Measurements from ENCODE around the gene NXPH1. TPM values are rescaled to one million over a fixed set of nuclear protein-coding genes. Genes with fewer than 3 reads are reported as not detected.

The NXPH1 gene
- polyA plus RNA-seq, 1 donor from 2014 or later: not detected

DNA sequence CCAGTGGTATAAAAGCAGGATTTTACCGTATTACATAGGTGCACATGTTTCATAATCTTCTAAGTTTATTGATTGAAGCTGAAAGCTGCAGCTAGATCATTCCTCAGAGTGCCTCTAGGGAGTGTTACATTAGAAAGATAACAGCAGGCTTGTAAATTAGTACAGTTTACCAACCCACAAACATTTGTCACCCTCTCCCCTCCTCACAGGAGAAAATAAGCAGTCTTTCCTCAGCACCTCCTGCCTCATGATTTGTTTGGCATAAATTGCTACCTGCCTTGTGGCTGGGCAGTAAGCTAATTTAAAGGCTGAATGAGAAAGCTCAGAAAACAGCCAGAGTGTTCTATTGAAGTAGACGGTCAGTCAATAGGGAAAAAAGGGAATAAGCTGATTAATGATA lies 74.2 kb downstream of the NXPH1 start:
- no peak overlapping the region for H3K27ac Mint-ChIP-seq
- H3K4me1 Mint-ChIP-seq: no peaks in the 10 kb centered on the region
- peaks cover 2% of the 10 kb centered on the region for H3K27me3 Mint-ChIP-seq
- H3K4me3 Mint-ChIP-seq: no peak overlapping the region
- no peaks in the 10 kb centered on the region for H3K36me3 Mint-ChIP-seq
- peaks cover 0 to 9% (median 5%) of the 10 kb centered on the region in 3 donors for H3K9me3 Mint-ChIP-seq

DNA sequence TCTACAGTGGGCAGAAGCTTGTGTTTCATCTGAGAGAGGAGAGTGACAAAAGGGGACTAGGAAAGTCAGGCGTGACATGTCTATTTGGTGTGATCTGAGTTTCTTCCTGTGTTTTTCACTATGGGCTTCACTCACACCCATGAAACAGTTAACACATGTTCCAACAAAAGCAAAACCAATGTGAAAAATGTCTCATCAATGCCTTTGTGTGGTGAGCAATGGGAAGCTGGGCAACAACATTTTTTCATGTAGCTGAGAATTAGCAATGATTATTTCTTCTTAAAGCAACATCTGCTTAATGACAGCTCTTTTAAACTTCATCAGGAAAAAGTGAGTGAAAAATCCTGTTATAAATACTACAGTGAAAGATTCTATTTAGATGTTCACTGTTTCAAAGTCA lies 76.2 kb downstream of the NXPH1 start:
- Mint-ChIP-seq H3K27me3 (peaks cover 2% of the 10 kb centered on the region), H3K4me3 (no peak overlapping the region), H3K4me1 (no peaks in the 10 kb centered on the region), H3K9me3 (peaks cover 0 to 3% (median 0%) of the 10 kb centered on the region in 3 donors), H3K36me3 (no peaks in the 10 kb centered on the region), H3K27ac (no peak overlapping the region)

DNA sequence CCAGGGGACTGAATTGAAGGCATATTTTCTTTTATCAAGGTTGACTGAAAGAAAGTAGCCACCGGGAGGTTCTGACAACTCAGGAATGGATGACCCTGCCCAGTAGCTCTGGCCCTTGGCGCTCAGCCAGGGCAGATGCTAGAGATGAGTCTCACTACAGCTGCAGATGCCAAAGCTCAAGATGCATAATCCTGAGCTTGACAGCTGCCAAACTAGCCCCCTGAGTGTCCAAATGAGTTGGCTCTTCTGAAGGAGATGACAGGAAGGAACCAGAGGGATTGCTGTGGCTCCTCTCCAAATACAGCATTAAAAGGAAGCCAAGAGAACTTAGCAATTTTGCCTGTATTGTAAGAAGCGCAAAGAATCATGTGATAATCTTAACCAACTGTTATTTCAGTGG lies 78.4 kb downstream of the NXPH1 start:
- Mint-ChIP-seq H3K27me3 (peaks cover 2% of the 10 kb centered on the region), H3K9me3 (no peaks in the 10 kb centered on the region), H3K36me3 (no peaks in the 10 kb centered on the region), H3K4me1 (no peaks in the 10 kb centered on the region), H3K4me3 (no peak overlapping the region), H3K27ac (no peak overlapping the region)

DNA sequence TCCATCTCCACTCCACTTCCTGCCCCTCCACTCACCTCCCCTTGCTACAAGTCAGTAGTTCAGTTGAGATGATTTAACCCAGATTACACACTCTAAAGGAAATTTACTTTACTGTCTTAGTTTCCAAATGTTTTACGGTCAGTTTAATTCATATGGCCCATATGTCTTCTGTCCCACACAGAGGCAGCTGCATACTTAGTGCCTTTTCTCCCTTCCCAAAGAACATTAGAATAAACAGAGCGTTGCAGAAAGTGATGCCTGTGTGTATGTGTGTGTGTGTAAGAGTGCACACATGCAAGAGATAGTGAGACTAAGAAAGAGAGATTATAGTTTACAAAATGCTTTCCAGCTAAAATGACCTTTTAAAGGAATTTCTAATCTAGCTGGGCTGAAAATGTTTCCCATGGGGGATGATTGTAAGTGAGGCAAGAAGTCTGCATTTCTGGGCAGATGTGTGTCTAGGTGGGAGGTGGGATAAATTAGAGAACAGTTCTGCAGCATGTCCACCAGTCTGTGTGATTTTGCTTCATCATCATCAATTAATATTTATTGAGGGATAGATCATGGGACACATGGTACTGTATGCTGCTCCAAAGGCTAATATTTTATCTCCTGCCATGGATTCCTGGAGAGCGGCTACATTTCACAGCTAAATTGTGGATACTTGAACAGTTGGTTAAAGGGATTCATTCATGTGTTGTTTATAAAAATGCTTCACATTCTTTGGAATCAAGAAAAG lies 81.5 kb downstream of the NXPH1 start:
- no peaks in the 10 kb centered on the region for H3K27me3 Mint-ChIP-seq
- no peaks in the 10 kb centered on the region for H3K36me3 Mint-ChIP-seq
- H3K9me3 Mint-ChIP-seq: no peaks in the 10 kb centered on the region
- H3K4me3 Mint-ChIP-seq: no peak overlapping the region
- no peaks in the 10 kb centered on the region for H3K4me1 Mint-ChIP-seq
- H3K27ac Mint-ChIP-seq: no peak overlapping the region

DNA sequence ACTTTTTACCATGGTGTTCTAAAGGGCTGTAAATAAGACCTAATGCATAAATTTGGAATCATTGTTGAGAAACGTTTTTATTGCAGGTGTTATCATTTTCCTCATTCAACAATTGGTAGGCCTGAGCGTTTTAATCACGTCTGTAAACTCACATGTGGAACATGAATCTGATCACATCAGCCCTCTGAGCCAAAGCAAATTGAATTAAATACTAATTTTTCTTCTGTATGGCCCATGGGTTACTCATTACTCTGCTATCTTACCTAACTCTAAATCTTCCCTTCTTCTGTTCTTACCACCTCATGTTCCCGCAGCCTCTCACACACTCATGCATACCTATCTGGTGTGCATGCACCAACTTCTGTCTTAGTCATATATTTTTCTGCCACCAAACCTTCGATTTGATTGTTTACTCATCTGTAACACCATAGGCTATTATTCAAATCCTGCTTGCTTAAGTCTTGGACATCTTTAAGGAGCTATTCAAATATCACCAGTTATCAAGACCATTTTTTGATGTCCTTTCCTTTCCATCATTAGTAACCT lies 82.3 kb downstream of the NXPH1 start:
- H3K36me3 Mint-ChIP-seq: no peaks in the 10 kb centered on the region
- no peak overlapping the region for H3K27ac Mint-ChIP-seq
- no peaks in the 10 kb centered on the region for H3K4me1 Mint-ChIP-seq
- H3K4me3 Mint-ChIP-seq: no peak overlapping the region
- H3K9me3 Mint-ChIP-seq: no peaks in the 10 kb centered on the region
- H3K27me3 Mint-ChIP-seq: peaks cover 2% of the 10 kb centered on the region

DNA sequence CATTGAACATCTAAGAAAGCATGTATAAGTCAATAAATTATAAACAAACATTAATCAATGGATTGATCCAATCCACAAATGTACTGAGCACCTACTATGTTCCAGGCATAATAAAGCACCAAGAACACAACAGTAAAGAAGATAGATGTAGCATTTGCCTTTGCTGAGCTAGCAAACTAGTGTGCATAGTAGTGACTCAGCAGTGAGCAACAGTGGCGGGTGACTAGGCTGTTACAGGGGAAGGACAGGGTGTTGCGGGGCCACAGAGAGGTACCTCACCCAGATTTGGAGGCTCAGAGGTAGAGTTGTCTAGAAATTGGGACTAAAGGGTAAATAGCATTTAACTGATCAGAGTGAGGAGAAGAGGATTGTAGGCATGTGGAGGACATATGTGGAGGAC lies 83.6 kb downstream of the NXPH1 start:
- Mint-ChIP-seq H3K27ac (no peak overlapping the region), H3K4me3 (no peak overlapping the region)

DNA sequence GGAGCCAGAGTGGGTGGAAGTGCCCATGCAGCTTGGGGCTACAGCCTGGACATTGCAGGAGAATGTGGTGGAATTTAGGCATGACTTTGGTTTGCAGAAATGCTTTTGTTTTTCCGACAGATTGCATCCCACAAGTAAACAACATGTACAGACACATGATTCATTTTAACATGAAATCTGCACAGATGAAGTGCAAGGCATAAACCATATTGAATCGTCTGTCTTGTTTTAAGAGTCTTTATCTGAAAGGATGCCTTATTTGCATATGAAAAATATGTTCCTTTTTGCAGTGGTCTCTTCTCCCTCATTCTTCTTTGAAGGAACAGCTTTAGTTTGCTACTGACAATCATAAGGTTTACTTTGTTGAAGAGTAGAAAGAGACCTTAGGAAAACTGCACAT lies 94.9 kb downstream of the NXPH1 start:
- Mint-ChIP-seq H3K4me3 (no peak overlapping the region), H3K27me3 (peaks cover 3% of the 10 kb centered on the region), H3K36me3 (peaks cover 2% of the 10 kb centered on the region), H3K4me1 (no peaks in the 10 kb centered on the region), H3K9me3 (peaks cover 8 to 13% (median 9%) of the 10 kb centered on the region in 3 donors), H3K27ac (no peak overlapping the region)

More for the DNA sequence above, 83.6 kb downstream of the NXPH1 start:
- H3K9me3 Mint-ChIP-seq: no peaks in the 10 kb centered on the region
- no peaks in the 10 kb centered on the region for H3K4me1 Mint-ChIP-seq
- no peaks in the 10 kb centered on the region for H3K36me3 Mint-ChIP-seq
- peaks cover 2% of the 10 kb centered on the region for H3K27me3 Mint-ChIP-seq

DNA sequence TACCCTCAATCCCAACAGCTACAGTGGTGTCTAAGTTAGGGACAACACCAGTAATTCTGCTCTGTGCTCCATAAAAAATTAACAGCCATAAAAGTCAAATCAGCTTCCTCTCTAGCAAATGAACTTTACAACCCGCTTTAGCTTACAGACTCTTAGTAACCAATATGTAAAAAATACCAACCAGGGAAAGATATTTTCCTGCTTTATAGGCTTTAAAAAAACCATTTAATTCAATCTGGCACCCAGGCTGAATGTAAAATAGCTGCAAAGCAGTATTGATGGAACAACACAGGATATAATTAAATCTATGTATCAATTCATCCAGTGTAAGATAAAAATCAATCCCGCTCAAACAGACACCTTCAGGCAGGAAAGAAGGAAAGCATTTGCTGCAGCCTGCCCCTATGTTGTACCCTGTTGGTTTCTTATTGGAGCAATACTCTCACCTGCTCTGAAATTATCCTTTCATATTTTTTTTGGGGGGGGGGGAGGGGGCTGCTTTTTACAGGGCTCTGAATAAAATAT lies 98.6 kb downstream of the NXPH1 start:
- Mint-ChIP-seq H3K36me3 (peaks cover 2% of the 10 kb centered on the region), H3K27ac (no peak overlapping the region), H3K9me3 (peaks cover 0 to 6% (median 3%) of the 10 kb centered on the region in 3 donors), H3K27me3 (peaks cover 3% of the 10 kb centered on the region), H3K4me3 (no peak overlapping the region), H3K4me1 (no peaks in the 10 kb centered on the region)

DNA sequence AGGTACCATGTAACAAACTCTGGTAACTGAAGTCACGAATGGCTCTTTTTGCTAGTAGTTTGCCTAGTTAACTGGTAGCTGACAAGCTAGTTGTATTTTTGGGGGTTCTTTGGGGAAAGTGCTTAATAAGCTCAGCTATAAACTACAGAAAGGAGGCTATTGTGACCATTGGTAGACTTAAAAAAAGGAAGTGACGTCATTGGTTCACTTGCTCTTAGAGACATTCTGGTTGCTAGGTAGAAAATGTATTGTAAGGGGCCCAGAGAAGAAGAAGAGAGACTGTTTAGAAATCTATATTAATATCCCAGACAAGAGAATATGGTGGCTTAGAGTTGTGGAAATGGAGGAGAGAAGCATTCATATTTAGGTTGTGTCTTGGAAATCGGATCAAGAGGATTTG lies 103.0 kb downstream of the NXPH1 start:
- Mint-ChIP-seq H3K36me3 (no peaks in the 10 kb centered on the region), H3K27ac (no peak overlapping the region), H3K4me1 (no peaks in the 10 kb centered on the region), H3K27me3 (no peaks in the 10 kb centered on the region), H3K9me3 (peaks cover 0 to 4% (median 3%) of the 10 kb centered on the region in 3 donors), H3K4me3 (no peak overlapping the region)

DNA sequence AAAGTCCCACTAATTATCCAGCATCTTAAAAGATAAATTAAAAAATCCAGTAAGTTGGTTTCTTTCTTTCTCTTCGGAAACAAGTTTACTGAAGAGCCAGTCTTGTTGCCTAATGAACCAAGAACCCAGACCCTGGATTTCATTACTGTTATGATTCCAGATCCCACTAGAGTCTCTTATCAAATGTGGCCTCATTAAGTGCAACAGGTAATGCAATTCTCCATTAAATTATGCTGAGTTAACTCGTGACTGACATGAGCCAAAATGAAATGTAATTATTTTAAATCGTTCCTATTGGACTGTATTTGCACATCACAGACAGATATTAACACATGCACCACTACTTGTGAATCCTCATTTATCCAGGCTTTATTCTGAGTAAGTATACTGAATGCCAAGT lies 115.6 kb downstream of the NXPH1 start:
- Mint-ChIP-seq H3K27ac (no peak overlapping the region), H3K4me1 (no peaks in the 10 kb centered on the region), H3K9me3 (peaks cover 0 to 12% (median 2%) of the 10 kb centered on the region in 3 donors), H3K27me3 (no peaks in the 10 kb centered on the region), H3K36me3 (no peaks in the 10 kb centered on the region), H3K4me3 (no peak overlapping the region)

DNA sequence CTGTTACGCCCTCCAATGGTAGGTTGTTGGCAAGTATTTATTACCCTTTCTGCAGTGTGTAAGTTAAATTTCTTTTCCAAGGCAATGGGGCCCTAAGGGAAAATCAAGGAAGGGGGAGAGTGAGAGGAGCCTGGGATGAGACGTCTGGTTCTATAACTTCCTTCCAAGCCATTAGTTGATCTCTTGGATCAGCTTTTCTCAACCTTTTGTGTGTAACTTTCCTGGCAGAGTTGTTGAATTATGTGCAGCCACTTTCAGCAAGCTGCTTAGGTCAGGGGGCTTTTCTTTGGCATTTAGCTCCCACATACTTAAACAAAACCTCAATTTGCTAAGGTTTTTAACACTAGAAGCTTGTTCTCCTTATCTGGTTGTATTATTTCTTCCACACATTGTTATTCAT lies 127.1 kb downstream of the NXPH1 start:
- Mint-ChIP-seq H3K27me3 (no peaks in the 10 kb centered on the region), H3K36me3 (no peaks in the 10 kb centered on the region), H3K9me3 (no peaks in the 10 kb centered on the region), H3K4me3 (no peak overlapping the region), H3K4me1 (no peaks in the 10 kb centered on the region), H3K27ac (no peak overlapping the region)

DNA sequence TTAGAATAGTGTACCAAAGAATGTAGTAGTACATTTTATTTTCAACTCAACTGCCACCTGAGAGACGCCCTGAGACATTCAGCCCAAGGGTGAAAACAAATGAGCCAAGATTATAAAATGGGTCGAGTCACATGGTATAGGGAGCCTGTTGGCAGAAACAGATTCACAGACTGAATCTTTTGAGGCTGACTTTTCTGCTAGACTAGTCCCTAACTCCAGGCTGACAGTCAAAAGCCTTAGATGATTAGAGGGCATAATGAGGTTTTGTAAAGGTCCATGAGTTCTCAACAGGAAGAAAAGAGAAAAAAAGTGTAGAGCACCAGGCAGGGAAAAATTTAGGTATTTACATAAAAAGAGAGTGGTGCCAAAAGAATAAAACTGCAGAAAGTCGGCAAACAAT lies 128.0 kb downstream of the NXPH1 start:
- Mint-ChIP-seq H3K9me3 (no peaks in the 10 kb centered on the region), H3K27ac (no peak overlapping the region), H3K4me3 (no peak overlapping the region)

DNA sequence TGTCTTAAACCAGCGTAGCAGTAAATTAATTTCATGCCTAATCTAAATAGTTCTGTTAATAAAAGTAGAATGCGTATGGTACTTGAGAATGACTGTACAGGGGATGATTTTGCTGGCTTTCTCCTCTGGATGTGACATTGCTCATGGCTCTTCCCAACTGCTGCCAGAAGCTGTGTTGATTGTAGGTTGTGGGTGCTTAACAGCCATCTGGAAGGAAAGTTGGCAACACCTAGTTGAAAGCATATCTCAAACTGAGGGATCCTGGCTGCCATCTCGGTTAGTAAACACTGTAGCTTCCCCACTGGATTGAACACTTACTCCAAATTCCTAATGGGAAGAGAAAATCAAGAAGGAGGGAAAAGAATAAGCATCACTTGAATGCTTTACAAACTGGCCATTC lies 130.9 kb downstream of the NXPH1 start:
- Mint-ChIP-seq H3K36me3 (no peaks in the 10 kb centered on the region), H3K9me3 (no peaks in the 10 kb centered on the region), H3K4me3 (no peak overlapping the region), H3K4me1 (no peaks in the 10 kb centered on the region), H3K27ac (no peak overlapping the region), H3K27me3 (no peaks in the 10 kb centered on the region)

More for the DNA sequence above, 128.0 kb downstream of the NXPH1 start:
- Mint-ChIP-seq H3K4me1 (no peaks in the 10 kb centered on the region), H3K27me3 (no peaks in the 10 kb centered on the region), H3K36me3 (no peaks in the 10 kb centered on the region)

DNA sequence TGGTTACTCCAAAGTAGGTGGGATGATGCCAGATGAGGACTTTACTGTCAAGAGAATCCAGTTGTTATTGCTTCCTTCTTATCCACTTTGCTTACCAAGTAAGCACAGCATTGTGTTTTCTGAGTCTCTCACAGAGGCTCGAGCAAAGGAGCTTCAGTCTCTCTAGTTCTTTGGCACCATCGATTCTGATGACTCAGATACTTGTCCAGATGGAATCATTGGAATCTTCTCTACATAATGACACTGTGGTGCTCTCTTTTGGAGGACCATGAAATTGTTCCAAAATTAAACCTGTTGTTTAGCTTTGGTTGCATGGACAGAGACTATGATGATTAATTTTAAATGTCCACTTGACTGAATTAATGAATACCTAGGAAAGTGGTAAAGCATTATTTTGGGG lies 132.6 kb downstream of the NXPH1 start:
- Mint-ChIP-seq H3K4me1 (no peaks in the 10 kb centered on the region), H3K36me3 (no peaks in the 10 kb centered on the region), H3K4me3 (no peak overlapping the region), H3K9me3 (no peaks in the 10 kb centered on the region), H3K27ac (no peak overlapping the region), H3K27me3 (no peaks in the 10 kb centered on the region)

DNA sequence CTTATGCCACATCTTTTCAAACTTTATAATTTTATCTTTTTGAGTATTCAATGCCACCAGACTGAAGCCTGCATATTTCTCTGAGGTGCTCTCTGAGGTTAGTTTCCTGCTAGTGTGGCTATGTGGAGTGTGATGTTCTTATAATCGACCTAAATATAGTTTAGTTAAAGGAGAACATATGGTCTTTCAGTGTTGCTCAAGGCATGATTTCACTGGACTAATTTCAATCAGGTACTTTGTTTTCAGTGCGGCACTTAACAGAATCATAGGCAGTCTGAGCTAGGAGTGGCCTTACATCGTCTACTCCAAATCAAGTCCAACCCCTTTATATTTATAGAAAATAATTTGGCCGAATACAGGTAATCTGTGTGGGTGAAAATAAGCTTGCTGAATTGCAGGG lies 134.2 kb downstream of the NXPH1 start:
- Mint-ChIP-seq H3K4me3 (no peak overlapping the region), H3K27me3 (no peaks in the 10 kb centered on the region), H3K27ac (no peak overlapping the region), H3K9me3 (no peaks in the 10 kb centered on the region), H3K4me1 (no peaks in the 10 kb centered on the region), H3K36me3 (no peaks in the 10 kb centered on the region)

DNA sequence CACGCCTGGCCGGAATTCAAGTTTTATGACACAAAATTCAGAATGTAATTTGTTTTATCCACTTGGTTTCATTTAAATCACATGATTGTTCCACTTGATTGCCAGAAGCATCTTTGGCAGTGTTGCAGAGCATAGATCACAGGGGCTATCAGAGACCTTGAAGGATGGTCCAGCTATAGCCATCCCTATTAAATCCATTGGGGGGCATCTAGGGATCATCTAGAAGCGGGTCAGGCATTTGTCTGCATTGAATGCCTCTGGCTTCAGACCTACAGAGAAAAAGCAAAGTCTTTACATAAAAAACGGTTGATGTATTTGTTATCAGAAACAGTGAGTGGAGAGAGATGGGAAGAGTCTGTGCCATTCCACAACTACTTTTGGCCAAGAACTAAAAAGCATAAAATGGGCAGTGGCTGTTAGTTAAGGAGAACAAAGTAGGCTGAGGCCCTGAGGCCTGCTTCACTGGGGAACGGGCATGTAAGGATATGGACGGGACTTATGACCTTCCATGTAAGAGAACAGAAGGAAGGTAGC lies 146.3 kb downstream of the NXPH1 start:
- Mint-ChIP-seq H3K4me1 (peaks cover 0 to 1% (median 0%) of the 10 kb centered on the region in 3 donors), H3K36me3 (no peaks in the 10 kb centered on the region), H3K9me3 (peaks cover 0 to 4% (median 3%) of the 10 kb centered on the region in 3 donors), H3K27me3 (no peaks in the 10 kb centered on the region), H3K27ac (no peak overlapping the region), H3K4me3 (no peak overlapping the region)

Data from IgD-negative memory B cell (primary cell).